Breast epithelium (tissue), 3 donors: ENCODE measurements around the gene ACAN.

Experiments used
- POLR2A ChIP-seq: fragments of 450-650 bp; IDR thresholded peaks from one replicate; pipeline ENCODE4 v1.6.1; 2016; ENCODE audit warnings: antibody characterized with exemption, mild to moderate bottlenecking, moderate library complexity
- POLR2AphosphoS5 ChIP-seq, 3 donors: sonication (generic); formaldehyde crosslinking; IDR thresholded peaks; one replicate each; pipeline ENCODE4 v1.6.1; 2017; ENCODE audit warnings: antibody characterized with exemption in 3 of 3
- TF ChIP-seq, protein P1 (sequence below), 3 donors: fragments of 450-650 bp; IDR thresholded peaks; one replicate each; pipeline ENCODE4 v1.5.1; 2016 to 2017; ENCODE audit warnings: antibody characterized with exemption in 3 of 3, mild to moderate bottlenecking in 3 of 3, moderate library complexity in 3 of 3

DNA sequence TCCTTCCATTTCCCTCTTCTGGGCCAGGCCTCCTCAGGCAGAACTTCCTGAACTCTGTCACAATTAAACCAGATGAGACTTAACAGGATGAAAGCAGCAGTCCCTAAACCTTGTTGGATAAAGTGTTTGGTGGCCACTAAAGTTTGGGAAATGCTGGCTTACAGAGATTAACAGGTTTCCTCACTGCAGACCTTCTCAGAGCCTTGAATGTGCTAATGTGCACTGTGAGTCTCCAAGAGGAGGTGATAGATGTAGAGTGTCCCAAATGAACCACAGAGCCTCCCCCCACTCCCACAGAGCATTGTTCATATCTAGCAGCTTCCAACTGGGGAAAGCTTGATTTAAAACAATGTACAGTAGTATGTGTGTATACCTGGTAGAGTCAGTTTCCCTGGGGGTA, 49.2 kb downstream of the ACAN start:
- TF ChIP-seq, protein P1, sequence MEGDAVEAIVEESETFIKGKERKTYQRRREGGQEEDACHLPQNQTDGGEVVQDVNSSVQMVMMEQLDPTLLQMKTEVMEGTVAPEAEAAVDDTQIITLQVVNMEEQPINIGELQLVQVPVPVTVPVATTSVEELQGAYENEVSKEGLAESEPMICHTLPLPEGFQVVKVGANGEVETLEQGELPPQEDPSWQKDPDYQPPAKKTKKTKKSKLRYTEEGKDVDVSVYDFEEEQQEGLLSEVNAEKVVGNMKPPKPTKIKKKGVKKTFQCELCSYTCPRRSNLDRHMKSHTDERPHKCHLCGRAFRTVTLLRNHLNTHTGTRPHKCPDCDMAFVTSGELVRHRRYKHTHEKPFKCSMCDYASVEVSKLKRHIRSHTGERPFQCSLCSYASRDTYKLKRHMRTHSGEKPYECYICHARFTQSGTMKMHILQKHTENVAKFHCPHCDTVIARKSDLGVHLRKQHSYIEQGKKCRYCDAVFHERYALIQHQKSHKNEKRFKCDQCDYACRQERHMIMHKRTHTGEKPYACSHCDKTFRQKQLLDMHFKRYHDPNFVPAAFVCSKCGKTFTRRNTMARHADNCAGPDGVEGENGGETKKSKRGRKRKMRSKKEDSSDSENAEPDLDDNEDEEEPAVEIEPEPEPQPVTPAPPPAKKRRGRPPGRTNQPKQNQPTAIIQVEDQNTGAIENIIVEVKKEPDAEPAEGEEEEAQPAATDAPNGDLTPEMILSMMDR (IDR thresholded peaks at IDR 0.05) = no peak
- TF ChIP-seq POLR2A (no peak), POLR2AphosphoS5 (IDR thresholded peaks at IDR 0.05) (no peak)
